NCI-H446 treated with DMSO at 0.1 percent for 48 hours (cell line): ENCODE data around the gene RGR.

ENCODE experiments used
- DNase-seq: peaks from one replicate; lab custom pipeline; 2025; lab: John Stamatoyannopoulos, UW

RGR gene, protein sequence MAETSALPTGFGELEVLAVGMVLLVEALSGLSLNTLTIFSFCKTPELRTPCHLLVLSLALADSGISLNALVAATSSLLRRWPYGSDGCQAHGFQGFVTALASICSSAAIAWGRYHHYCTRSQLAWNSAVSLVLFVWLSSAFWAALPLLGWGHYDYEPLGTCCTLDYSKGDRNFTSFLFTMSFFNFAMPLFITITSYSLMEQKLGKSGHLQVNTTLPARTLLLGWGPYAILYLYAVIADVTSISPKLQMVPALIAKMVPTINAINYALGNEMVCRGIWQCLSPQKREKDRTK

DNA sequence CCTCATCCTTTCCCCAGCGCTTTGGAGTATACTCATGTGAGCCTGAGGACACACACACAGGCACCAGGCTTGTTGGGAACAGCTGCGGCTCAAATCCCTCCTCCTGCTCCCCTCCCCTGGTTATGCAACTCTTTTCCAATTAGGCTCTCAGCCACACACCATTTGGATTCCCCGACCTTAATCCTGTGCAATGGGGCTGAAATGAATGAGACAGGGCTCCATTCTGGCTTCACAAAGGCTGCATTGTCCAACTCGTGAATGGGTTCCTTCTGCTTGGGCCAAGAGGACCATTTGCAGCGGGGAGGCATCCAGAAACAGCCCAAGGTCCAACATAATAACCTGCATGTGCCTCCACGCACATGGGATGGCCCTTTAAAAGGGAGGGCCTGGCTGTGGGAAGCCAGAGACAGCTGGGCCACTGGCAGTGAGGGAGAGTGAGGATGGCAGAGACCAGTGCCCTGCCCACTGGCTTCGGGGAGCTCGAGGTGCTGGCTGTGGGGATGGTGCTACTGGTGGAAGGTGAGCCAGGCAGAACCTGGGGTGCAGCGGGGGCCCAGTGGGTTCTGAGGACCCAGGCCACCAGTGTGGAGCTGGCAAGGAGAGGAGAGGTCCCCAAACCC, at the start of gene RGR:
Gene RGR, plus strand, starts transcription at position 403 of the 620 bp plus-strand sequence. Its CDS starts 38 bp downstream, at position 441.
- DNase-seq = peak; percentile 78

DNA sequence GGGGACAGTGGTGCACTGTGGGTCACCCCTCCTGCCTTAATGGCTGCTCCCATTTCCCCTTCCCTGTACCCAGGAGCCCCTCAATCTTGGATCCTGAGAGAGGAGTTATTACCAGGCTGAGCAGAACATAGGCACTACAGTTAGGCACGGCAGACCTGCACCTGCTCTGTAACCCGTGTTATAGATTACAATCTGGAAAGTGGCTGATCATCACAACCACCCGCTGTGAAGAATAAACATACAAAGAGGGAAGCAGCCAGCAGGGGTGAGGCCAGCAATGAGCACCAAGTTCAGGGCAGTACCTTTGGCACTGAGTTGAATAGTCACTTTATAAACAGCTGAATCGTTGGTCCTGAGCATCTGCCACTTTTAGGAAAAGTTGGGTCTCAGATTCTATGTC, 48.8 kb upstream of the RGR start:
- peak; percentile 26 for DNase-seq

DNA sequence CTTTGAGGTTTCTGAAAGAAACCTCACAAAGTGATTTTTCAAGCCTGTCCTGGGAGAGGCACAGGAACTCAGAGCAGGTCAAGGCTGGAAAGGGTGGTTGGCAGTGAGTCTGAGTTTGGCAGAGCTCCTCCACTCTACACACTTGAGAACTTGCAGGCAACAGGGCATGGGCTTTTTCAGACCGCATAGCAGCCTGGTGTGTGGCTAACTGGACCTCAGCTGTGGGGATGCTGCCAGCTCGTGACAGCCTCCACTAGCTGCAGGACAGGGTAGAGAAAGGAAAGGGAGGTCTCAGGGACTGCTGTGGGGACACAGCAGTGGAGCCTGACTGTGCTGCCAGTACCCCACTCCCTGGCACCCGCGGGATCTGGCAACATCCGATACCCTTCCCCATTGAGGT, 47.9 kb upstream of the RGR start:
- DNase-seq = no peak

DNA sequence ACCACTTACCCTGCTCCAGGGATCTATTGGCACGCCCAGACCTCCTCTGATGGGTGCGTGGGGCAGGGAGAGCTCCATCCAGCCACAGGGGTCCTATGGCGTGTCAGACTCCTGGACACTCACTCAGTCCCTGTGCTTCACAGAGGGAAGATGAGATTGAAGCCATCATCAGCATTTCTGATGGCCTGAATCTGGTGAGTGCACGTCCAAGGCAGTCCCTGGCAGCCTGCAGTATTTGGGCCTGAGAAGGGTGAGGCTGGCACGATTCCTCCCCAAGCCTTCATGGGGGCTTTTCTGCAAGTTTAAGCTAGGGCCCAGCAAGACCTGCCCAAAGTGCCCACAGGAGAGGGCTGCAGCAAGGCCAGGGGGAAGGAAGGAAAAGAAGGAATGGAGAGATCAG, 47.2 kb upstream of the RGR start:
- no peak for DNase-seq

DNA sequence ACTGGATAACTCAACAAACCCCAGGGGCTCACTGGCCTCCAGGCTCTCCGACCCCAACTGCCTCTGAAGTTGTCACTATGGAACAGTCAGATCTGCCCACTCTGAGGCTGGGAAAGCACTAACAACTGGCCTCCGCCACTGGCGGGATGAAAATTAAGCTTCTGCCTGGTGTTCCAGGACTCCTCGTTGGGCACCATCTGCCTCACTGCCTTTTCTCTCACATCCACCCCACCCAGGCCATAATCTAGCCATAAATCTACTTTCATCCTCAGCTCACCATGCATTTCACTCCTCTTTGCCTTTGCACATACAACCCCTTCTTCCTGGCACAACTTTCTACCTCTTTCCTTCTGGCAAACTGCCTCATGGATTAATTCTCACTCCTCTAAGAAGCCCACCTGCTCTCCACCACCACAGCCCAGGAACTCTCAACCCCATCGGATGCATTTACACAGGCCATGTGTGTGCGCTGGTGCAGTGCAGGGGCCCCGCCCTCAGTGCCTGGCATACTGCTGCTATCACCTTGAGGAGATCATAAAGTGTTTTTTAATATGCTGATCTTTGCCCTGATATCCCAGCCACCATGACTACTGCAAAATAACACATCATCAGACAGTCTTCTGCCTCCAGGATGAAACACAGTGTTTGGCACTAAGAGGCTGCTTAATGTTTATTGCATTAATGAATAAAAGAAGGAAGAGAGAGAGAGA, 46.5 kb upstream of the RGR start:
- DNase-seq = peak; percentile 13

DNA sequence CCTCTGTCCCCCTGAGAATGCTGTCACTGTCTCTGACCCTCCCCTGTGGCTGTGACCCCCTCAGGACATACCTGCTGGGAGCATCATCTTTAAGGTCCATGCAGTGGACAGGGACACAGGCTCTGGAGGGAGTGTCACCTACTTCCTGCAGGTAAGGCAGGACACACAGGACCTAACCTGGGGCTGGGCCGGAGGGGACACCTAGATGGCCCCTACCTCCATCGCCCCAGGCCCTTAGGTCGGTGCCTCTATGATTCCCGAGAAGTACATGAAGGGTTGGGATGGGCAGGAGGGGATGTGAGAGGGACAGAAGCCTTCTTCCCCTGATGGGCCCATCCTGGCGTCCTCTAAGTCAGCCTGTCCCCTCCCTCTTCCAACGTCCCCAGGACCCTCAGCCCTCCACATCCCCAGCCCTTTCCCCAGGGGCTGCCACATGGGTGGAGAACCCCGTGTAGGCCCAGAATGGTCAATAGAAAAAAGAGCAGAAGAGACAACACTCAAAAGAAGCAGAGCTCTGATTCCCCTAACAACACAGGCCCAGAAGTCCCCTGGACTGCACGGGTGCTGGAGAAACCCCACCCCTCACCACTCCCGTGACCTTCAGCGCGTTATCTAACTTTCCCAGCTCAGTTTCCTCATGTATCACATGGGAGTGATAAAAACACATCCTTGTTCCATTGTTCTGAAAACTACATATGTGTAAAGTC, 44.2 kb upstream of the RGR start:
- no peak for DNase-seq

DNA sequence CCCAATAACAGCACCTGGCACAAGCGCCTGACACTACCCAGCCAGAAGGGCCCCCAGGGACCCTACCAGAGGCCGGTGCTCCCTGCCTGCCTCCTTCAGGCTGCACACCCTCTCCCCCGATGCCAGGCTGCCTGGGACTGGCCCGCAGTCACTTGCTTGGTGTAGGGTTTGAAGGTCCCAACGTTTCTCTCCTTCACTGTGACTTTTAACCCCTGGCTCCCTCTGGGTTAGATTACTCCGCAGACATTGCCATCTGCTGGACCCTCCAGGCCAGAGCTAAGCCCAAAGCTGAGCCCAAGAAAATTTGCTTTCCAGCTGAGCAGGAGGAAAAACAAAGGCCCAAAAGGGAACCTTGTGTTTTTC, 43.6 kb upstream of the RGR start:
- DNase-seq = no peak

DNA sequence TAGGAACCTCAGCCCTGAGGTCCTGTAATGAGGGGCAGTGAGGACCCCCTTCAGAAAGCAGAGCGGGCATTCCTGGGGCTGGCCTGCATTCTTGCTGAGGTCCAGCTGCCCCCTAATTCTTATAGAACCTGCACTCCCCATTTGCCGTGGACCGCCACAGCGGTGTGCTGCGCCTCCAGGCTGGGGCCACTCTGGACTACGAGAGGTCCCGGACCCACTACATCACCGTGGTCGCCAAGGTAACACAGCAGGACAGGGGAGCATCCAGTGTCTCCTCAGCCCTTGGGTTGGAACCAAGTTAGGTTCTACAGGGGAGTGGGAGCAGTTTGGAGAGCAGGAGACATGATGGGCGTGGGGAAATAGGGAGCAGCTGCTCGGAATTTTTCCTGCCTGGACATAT, 43.2 kb upstream of the RGR start:
- DNase-seq = no peak

DNA sequence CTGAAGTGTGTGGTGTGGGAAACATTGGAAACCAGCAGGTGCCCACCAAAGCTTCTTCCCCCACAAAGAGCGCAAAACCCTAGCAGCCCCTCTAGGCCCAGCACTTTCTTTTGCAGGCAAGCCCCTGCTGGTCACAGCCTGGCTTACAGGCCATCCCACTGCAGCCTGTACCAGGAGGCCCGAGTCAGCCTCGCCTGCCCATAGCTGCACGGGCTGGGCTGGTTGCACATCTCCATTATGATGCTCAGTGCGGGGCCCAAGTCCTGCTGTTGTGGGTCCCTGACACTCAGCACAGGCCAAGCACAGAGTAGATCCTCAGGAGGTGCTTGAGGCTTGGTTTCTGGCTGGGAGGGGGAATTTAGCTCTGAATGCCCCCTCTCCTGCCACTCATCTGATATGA, 42.5 kb upstream of the RGR start:
- no peak for DNase-seq

DNA sequence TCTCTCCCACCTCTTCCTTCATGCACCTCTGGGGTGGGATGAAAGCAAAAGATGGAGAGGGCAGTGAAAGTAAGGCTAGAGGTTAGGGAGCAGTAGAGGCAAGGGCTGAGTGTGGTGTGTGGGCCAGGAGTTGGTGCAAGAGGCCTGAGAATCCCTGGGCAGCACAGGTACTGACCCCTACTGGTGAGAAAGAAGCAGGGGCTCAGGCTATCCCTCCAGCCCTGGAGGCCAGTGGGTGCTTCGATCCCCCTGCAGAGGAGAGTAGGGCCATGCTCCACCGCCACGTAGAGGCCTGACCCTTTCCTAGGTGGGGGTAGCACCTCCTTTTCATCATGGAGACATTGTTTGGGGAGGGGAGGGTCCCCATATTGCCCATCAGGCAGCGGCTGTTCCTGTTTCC, 40.7 kb upstream of the RGR start:
- no peak for DNase-seq

DNA sequence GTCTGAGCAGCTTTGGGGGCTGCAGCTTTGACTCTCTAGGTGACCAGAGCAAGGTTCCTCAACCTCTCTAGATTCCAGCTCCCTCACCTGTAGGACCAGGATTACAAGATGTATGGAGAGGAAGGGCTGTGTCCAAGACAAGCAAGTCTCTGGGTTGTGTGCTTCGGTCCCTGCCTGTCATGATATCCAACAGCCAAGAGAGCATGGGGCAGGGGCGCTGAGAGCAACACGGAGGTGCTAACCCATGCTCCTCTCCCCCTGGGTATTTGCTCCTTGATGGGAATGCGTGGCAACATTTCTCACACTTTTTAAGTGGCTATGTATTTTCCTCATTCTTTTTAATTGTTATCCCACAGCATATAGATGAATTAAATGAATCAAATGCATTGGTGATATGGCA, 40.2 kb upstream of the RGR start:
- DNase-seq = no peak

DNA sequence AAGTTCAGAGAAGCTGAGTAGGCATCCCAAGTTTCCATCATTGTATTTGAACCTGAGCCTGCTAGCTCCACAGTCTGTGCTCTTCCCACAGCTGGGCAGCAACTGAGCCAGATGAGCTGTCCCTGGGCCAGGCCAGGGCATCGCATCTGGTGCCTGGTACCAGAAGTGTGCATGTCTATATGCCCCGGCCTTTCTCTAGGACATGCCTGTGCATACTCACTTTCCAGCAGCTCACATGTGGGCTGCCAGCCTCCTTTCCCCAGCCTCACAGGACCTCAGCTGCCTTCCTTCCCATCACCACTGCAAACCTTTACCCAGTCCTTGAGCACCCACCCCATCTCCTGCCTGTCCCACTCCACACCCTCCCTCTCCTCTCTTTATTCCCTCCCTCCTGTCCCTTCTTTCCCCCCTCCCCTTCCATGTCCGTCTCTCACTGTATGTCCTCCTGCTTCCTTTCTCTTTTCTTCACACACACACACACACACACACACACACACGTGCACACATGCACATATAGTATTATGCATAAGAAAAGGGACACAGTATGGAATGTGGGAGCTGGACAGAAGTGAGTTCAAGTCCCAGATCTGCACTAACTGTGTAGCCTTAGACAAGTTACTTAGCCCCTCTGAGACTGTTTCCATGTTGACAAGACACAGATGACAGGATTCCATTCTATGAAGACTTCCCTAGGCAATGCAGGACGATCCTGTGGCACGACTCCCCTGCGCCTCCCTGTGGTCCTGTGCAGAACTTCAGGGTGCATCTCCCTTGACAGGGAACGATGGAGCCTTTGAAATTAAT, 39.6 kb upstream of the RGR start:
- peak; percentile 24 for DNase-seq

DNA sequence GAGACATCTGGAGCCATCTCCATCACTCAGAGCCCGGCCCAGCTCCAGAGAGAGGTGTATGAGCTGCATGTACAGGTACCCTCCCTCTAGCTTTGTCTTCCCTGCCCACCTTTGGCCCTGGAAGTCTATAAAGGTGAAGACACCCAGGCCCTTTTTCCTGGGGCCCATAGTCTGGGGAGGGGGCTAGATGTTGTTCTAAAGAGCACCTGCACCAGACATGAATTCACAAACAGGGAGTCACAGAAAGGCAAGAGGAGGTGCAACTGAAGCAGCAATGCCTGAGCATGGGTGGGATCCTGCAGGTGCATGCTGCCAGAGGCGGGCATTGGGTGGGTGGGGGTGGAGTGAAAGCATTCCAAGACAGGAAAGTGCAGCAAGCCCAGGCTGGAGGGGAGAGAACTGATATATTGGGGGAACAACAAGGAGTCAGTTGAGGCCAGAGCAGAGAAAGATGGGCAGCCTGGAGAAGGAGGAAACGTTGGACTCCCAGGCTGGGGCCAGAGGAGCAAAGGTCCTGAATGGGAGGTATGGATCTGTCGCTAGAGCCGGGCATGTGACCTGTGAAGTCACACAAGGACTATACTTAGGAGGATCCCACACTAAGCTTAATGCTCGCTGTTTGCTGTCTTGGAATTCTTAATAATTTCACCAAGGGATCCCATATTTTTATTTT, 38.9 kb upstream of the RGR start:
- no peak for DNase-seq

DNA sequence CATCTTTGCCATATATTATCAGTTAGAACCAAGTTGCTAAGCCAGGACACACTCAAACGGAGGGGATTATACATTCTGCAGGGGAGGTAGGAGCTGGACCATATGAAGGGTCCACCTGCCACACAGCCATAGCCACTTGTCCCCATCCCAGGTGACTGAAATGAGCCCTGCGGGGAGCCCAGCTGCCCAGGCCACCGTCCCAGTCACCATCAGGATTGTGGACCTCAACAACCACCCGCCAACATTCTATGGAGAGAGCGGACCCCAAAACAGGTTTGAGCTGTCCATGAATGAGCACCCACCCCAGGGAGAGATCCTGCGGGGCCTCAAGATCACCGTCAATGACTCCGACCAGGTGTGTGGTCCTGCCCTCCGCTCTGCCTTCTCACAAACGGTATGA, 36.8 kb upstream of the RGR start:
- DNase-seq = no peak

DNA sequence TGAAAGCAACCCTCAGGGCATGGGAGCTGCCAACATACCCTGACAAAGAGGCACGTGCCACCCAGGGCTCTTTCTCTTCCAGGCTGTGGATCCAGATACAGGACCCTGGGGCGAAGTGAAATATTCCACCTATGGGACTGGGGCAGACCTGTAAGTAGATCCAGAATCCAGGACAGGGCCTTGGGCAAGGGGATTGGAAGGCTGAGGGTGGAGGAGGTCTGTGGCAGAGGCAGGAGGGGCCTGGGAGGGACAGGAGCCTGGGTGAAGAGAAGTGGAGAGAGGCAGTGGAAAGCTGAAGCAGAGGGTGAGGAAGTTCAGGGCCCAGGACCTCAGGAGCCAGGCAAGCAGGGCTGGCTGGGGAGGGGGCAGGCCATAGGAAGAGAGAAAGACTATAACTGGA, 33.3 kb upstream of the RGR start:
- DNase-seq = no peak

DNA sequence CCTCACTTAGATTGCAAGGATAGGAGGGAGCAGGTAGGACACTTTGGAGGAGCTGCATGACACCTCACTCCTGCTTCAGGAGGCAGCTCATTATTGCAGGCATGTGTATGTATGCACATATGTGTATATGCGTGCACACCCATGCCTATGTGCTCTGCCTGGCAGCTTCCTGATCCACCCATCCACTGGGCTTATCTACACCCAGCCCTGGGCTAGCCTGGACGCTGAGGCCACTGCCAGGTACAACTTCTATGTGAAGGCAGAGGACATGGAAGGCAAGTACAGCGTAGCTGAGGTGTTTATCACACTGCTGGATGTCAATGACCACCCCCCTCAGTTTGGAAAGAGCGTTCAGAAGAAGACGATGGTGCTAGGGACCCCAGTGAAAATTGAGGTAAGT, 32.8 kb upstream of the RGR start:
- no peak for DNase-seq

DNA sequence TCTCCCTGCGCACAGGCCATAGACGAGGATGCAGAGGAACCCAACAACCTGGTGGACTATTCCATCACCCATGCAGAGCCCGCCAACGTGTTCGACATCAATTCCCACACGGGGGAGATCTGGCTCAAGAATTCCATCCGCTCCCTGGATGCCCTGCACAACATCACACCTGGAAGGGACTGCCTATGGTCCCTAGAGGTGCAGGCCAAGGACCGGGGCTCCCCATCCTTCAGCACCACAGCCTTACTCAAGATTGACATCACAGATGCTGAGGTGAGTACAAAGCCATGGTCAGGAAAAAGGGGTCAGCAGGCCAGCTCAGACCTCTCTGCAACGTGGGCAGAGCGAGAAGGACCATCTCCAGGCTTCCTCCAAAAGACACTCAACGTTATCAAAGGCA, 31.8 kb upstream of the RGR start:
- DNase-seq = no peak

DNA sequence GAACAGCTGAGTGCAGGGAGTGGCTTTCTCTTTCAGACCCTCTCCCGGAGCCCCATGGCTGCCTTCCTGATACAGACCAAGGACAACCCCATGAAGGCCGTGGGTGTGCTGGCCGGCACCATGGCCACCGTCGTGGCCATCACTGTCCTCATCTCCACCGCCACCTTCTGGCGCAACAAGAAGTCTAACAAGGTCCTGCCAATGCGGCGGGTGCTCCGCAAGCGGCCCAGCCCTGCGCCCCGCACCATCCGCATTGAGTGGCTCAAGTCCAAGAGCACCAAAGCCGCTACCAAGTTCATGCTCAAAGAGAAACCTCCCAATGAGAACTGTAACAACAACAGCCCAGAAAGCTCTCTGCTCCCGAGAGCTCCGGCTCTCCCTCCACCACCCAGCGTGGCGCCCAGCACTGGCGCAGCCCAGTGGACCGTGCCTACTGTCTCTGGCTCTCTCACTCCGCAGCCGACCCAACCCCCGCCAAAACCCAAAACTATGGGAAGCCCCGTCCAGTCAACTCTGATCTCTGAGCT, 30.7 kb upstream of the RGR start:
- DNase-seq = no peak

DNA sequence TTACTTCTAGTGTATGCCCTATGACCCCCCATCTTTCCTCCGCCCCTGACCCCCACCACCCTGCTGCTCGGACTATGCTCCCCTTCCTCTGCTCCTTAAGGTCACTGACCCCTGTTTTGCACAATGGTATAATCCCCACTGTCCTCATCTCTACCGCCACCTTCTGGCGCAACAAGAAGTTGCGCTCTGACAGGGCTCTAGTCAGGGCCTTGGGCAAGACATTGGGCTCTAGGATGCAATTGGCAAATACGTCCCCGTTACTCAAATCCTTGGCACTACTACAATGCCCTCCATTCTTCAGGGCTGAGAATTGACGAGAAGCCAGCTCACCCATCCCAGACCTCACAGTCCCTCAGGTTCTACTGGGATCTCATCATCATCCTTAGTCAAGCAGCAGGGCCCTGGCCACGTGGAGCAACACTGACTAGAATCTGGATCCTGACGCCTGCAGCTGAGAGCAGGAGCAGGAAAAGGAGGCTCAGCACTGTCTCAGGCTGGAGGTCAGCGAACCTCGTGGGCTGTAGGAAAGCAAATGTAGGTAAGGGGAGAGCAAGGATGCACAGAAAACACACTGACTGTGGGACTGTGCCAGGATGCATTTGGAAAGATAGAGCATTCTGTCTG, 30.1 kb upstream of the RGR start:
- no peak for DNase-seq

DNA sequence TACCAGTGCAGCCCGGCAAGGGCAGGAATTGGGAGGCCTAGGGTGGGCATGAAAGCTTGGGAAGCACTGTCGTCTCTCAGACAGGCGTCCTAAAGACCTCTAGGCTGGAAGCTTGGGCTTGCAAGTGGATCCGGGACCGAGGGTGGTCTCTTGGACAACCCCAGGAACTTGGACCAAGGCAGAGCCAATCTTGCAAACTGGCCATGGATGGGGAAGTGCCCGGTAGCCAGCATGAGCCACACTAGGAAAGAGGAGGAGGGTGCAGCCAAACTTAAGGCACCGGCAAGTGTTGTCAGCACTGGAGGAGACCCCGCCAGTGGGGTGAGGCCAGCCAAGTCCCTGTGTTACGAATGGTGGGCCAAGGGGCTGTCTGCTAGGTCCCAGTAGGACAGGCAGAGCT, 28.0 kb upstream of the RGR start:
- DNase-seq = no peak

DNA sequence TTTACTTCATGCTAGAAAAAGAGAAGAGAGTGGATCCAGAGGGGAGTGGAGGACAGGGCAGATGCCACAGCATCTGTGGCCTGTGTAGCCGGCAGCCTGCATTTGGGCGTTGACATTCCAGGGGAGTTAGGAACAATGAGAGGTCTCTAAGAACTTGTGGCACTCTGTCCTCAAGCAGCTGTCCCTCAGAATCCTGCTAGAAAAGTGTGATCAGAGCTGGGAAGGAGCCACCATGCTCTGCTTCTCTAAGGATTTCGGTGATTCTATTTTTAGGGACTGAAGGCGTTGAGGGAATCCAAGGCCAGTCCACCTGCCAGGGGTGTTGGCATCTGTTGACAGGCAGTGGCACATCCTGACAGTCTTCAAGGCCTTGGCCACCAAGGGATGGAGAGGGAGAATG, 27.1 kb upstream of the RGR start:
- no peak for DNase-seq
